OCI-LY7 (cell line): Measurements from ENCODE around the gene SYDE1.

Experiments used
- EZH2phosphoT487 ChIP-seq: fragments of 200-600 bp; sonication (generic); IDR thresholded peaks from 2 replicates; pipeline ENCODE4 v1.6.1; 2018; ENCODE audit warnings: low read depth, borderline replicate concordance, mild to moderate bottlenecking, mixed run types, antibody characterized with exemption, low read length, moderate library complexity, mixed read lengths
- TF ChIP-seq, protein P1 (sequence below): fragments of 200-600 bp; sonication (generic); conservative IDR thresholded peaks from 2 replicates; pipeline ENCODE4 v1.5.1; 2014; ENCODE audit warnings: mild to moderate bottlenecking, antibody characterized with exemption, low read length, moderate library complexity, mixed read lengths

DNA sequence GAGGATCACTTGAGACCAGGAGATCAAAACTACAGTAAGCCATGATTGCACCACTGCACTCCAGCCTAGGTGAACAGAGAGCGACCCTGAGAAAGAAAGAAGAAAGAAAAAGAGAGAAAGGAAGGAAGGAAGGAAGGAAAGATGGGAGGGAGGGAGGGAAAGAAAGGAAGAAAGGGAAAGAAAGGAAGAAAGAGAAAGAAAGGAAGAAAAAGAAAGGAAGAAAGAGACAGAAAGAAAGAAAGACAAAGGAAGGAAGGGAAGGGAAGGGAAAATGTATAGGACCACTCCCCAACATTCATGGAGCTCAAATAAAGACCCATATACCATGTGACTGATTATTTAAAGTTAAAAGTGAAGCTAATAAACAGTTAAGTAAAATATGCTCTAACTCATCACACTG is 39.9 kb downstream of the SYDE1 start:
- TF ChIP-seq, protein P1, sequence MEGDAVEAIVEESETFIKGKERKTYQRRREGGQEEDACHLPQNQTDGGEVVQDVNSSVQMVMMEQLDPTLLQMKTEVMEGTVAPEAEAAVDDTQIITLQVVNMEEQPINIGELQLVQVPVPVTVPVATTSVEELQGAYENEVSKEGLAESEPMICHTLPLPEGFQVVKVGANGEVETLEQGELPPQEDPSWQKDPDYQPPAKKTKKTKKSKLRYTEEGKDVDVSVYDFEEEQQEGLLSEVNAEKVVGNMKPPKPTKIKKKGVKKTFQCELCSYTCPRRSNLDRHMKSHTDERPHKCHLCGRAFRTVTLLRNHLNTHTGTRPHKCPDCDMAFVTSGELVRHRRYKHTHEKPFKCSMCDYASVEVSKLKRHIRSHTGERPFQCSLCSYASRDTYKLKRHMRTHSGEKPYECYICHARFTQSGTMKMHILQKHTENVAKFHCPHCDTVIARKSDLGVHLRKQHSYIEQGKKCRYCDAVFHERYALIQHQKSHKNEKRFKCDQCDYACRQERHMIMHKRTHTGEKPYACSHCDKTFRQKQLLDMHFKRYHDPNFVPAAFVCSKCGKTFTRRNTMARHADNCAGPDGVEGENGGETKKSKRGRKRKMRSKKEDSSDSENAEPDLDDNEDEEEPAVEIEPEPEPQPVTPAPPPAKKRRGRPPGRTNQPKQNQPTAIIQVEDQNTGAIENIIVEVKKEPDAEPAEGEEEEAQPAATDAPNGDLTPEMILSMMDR = no peak
- TF ChIP-seq EZH2phosphoT487 = no peak
